ENCODE results near the gene ATP6V1D.

- TF ChIP-seq, protein P1, sequence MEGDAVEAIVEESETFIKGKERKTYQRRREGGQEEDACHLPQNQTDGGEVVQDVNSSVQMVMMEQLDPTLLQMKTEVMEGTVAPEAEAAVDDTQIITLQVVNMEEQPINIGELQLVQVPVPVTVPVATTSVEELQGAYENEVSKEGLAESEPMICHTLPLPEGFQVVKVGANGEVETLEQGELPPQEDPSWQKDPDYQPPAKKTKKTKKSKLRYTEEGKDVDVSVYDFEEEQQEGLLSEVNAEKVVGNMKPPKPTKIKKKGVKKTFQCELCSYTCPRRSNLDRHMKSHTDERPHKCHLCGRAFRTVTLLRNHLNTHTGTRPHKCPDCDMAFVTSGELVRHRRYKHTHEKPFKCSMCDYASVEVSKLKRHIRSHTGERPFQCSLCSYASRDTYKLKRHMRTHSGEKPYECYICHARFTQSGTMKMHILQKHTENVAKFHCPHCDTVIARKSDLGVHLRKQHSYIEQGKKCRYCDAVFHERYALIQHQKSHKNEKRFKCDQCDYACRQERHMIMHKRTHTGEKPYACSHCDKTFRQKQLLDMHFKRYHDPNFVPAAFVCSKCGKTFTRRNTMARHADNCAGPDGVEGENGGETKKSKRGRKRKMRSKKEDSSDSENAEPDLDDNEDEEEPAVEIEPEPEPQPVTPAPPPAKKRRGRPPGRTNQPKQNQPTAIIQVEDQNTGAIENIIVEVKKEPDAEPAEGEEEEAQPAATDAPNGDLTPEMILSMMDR (IDR thresholded peaks at IDR 0.05; ENCODE audit: low read length), result no peak
- TF ChIP-seq EZH2 (IDR thresholded peaks at IDR 0.05; ENCODE audit: borderline replicate concordance, low read length), result no peak
Observed at GRCh38 chr14:67397536-67397935, 37.9 kb upstream of the ATP6V1D start.

All from OCI-LY1 (cell line).